ENCODE results near the gene MORN2.

- TF ChIP-seq, protein P1, sequence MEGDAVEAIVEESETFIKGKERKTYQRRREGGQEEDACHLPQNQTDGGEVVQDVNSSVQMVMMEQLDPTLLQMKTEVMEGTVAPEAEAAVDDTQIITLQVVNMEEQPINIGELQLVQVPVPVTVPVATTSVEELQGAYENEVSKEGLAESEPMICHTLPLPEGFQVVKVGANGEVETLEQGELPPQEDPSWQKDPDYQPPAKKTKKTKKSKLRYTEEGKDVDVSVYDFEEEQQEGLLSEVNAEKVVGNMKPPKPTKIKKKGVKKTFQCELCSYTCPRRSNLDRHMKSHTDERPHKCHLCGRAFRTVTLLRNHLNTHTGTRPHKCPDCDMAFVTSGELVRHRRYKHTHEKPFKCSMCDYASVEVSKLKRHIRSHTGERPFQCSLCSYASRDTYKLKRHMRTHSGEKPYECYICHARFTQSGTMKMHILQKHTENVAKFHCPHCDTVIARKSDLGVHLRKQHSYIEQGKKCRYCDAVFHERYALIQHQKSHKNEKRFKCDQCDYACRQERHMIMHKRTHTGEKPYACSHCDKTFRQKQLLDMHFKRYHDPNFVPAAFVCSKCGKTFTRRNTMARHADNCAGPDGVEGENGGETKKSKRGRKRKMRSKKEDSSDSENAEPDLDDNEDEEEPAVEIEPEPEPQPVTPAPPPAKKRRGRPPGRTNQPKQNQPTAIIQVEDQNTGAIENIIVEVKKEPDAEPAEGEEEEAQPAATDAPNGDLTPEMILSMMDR (IDR thresholded peaks at IDR 0.05; ENCODE audit: insufficient read depth, low read depth, low read length) = no peak
- no peak for TF ChIP-seq EZH2 (IDR thresholded peaks at IDR 0.05; ENCODE audit: insufficient read depth, low read length)
Observed at GRCh38 chr2:38900726-38901125, 24.9 kb downstream of the MORN2 start.
